PC-3 (cell line): ENCODE measurements around the gene MAGIX. TPM values are rescaled to one million over a fixed set of nuclear protein-coding genes. Genes with fewer than 3 reads are reported as not detected.
"Not testable (repeated sequence)": the region's sequence is repeated elsewhere in the genome, so short reads cannot be mapped to it uniquely, and the experiment has no call there.

ENCODE experiments used
- ATAC-seq: fragments of 200-7000 bp; cut with Tn5 transposase; 2 replicates; pipeline ENCODE4 v1.9.1; 2020; ENCODE audit warnings: mild to moderate bottlenecking, moderate library complexity
- BruUV-seq: library from RNA; stranded (reverse); fragments of 400-500 nt; replicated peaks from 2 replicates; lab custom pipeline; 2021; lab: Mats Ljungman, UMichigan
- CTCF ChIA-PET: fragments of 300-600 bp; sonication (Branson Sonifier 250); formaldehyde crosslinking; loops from one replicate; lab custom pipeline; 2022; ENCODE audit warnings: antibody characterized with exemption; lab: Charles Lee
- POLR2A ChIA-PET: fragments of 300-600 bp; sonication (Branson Sonifier 250); formaldehyde crosslinking; loops from one replicate; lab custom pipeline; 2022; ENCODE audit warnings: antibody characterized with exemption; ENCODE audit not compliant: unreplicated experiment; lab: Charles Lee
- DNase-seq: peaks from one replicate; pipeline ENCODE4 v3.0.0-alpha.2; 2015
- H2AFZ ChIP-seq: fragments of 300-600 bp; sonication (generic); 2 replicates; pipeline ENCODE4 v1.6.0; 2016; ENCODE audit warnings: antibody characterized with exemption, low read length
- H3F3A ChIP-seq: fragments of 300-600 bp; sonication (generic); one replicate; pipeline ENCODE4 v1.6.0; 2017; ENCODE audit warnings: antibody characterized with exemption, low read length, control low read depth, mild to moderate bottlenecking; ENCODE audit not compliant: unreplicated experiment
- H3K27ac ChIP-seq: fragments of 300-600 bp; sonication (generic); 2 replicates; pipeline ENCODE4 v1.5.1; 2016; ENCODE audit warnings: mild to moderate bottlenecking, low read length
- H3K27me3 ChIP-seq: fragments of 300-600 bp; sonication (generic); 2 replicates; pipeline ENCODE4 v1.6.1; 2016; ENCODE audit warnings: low read length, mixed read lengths
- H3K36me3 ChIP-seq: fragments of 300-600 bp; sonication (generic); 2 replicates; pipeline ENCODE4 v1.6.1; 2016; ENCODE audit warnings: low read depth, mixed run types, low read length, mixed read lengths
- H3K4me1 ChIP-seq: fragments of 300-600 bp; sonication (generic); 2 replicates; pipeline ENCODE4 v1.5.1; 2016; ENCODE audit warnings: low read length; ENCODE audit not compliant: insufficient read depth
- H3K4me2 ChIP-seq: fragments of 300-600 bp; sonication (generic); 2 replicates; pipeline ENCODE4 v1.6.0; 2016; ENCODE audit warnings: low read length
- H3K4me3 ChIP-seq: fragments of 300-600 bp; sonication (generic); 2 replicates; pipeline ENCODE4 v1.5.1; 2016; ENCODE audit warnings: mild to moderate bottlenecking, low read length, mixed read lengths
- H3K79me2 ChIP-seq: fragments of 300-600 bp; sonication (generic); 2 replicates; pipeline ENCODE4 v1.6.1; 2017; ENCODE audit warnings: low read length, mixed read lengths
- H3K9ac ChIP-seq: fragments of 300-600 bp; sonication (generic); 2 replicates; pipeline ENCODE4 v1.6.0; 2016; ENCODE audit warnings: mild to moderate bottlenecking, low read length
- H3K9me2 ChIP-seq: fragments of 300-600 bp; sonication (generic); replicated peaks from 2 replicates; pipeline ENCODE4 v1.6.1; 2016; ENCODE audit warnings: mixed run types, low read length, mixed read lengths
- H3K9me3 ChIP-seq: fragments of 300-600 bp; sonication (generic); 2 replicates; pipeline ENCODE4 v1.6.1; 2016; ENCODE audit warnings: low read length, mixed read lengths
- H4K20me1 ChIP-seq: fragments of 300-600 bp; sonication (generic); 2 replicates; pipeline ENCODE4 v1.6.1; 2016; ENCODE audit warnings: low read length, mixed read lengths
- EZH2 ChIP-seq: fragments of 300-600 bp; sonication (generic); IDR thresholded peaks from one replicate; pipeline ENCODE4 v1.6.1; 2017; ENCODE audit warnings: antibody characterized with exemption, mild to moderate bottlenecking, low read length; ENCODE audit not compliant: unreplicated experiment
- EZH2phosphoT487 ChIP-seq: fragments of 300-600 bp; sonication (generic); IDR thresholded peaks from 2 replicates; pipeline ENCODE4 v1.6.1; 2018; ENCODE audit warnings: mild to moderate bottlenecking, antibody characterized with exemption, low read length, borderline replicate concordance
- intact Hi-C: fragments of 100-400 bp; cut with micrococcal nuclease; formaldehyde crosslinking; loops from 2 replicates; pipeline ENCODE4 v1.9.0; 2023
- total RNA-seq: library from RNA; depleted of rRNA; stranded (reverse); fragments of >200 nt; gene quantifications from 2 replicates; pipeline ENCODE4 v1.2.3, GENCODE V29; 2014
- TF ChIP-seq, protein P1 (sequence below): fragments of 300-600 bp; sonication (generic); conservative IDR thresholded peaks from 2 replicates; pipeline ENCODE4 v1.5.1; 2017; ENCODE audit warnings: antibody characterized with exemption, low read depth, mild to moderate bottlenecking, low read length

MAGIX gene
- total RNA-seq, 1 experiment from 2014 or later, result 12.5 TPM

DNA sequence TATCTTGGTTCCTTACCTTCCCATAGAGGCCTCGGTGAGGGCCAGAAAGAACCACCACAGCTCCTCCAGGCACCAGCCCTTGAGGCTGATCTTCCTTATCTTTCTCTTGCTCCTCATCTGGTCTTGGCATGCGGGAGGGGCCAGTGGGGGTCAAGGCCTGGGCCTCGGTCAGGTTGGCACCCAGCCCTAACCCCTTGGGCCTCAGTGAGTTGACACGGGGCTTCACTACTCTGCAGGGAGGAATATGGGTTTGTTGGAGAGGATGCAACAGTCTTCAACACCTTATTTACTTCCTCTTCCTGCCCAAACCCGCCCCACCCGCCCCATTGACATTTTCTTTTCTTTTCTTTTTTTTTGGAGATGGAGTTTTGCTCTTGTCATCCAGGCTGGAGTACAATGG is 45.0 kb upstream of the MAGIX start:
- no peaks in the 10 kb centered on the region for H4K20me1 ChIP-seq
- TF ChIP-seq EZH2, result no peak
- no peak for TF ChIP-seq EZH2phosphoT487
- H3K79me2 ChIP-seq, result peaks cover 14% of the 10 kb centered on the region
- ChIA-PET POLR2A (no interaction called here), CTCF (no interaction called here)
- H3K9ac ChIP-seq, result no peak overlapping the region
- H3K27ac ChIP-seq, result no peak overlapping the region
- no peaks in the 10 kb centered on the region for H3K9me3 ChIP-seq
- peaks cover 7% of the 10 kb centered on the region; the same call in 1 of the 2 replicates for H3K36me3 ChIP-seq
- H2AFZ ChIP-seq, result no peak overlapping the region
- intact Hi-C loops, result no loop called here
- H3K4me2 ChIP-seq, result no peak overlapping the region
- no peaks in the 10 kb centered on the region for H3K27me3 ChIP-seq
- no peak overlapping the region for H3K4me3 ChIP-seq
- peaks cover 5% of the 10 kb centered on the region; the same call in 1 of the 2 replicates for H3K4me1 ChIP-seq
- BruUV-seq, result no TSS peak
- no peaks in the 10 kb centered on the region for H3K9me2 ChIP-seq
- ATAC-seq (no peak), DNase-seq (no peak)
- no peaks in the 10 kb centered on the region for H3F3A ChIP-seq

DNA sequence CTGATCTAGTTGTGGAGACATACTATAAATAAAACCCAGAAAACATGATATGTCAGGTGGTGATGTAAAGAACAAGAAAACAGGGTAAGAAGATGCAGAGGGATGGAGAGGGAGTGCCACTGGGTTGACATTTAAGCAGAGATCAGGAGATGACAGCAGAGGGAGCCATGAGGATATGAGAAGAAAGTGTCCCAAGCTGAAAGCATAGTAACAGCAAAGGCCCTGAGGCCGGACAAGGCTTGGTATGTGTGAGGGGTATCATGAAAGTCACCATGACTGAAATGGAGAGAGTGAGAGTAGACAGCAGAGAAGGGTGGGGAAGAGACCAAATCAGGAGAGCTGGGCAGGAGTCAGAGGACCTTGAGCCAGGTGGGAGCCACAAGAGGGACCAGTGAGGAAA is 42.5 kb upstream of the MAGIX start:
- H3K36me3 ChIP-seq, result peaks cover 7% of the 10 kb centered on the region; the same call in 1 of the 2 replicates
- no peak overlapping the region for H3K9ac ChIP-seq
- intact Hi-C loops, result loop anchor here (5.0 kb wide), 1 partner anchor 42 kb away; the partner anchor contains the start of gene MAGIX
- BruUV-seq, result no TSS peak
- H4K20me1 ChIP-seq, result no peaks in the 10 kb centered on the region
- CTCF ChIA-PET, result no interaction called here
- H3K79me2 ChIP-seq, result peaks cover 24% of the 10 kb centered on the region
- H3K4me1 ChIP-seq, result peaks cover 6% of the 10 kb centered on the region; the same call in 1 of the 2 replicates
- H3K27me3 ChIP-seq, result no peaks in the 10 kb centered on the region
- H3K9me3 ChIP-seq, result no peaks in the 10 kb centered on the region
- DNase-seq, result no peak
- H3F3A ChIP-seq, result no peaks in the 10 kb centered on the region
- no peak overlapping the region for H3K4me3 ChIP-seq
- POLR2A ChIA-PET, result no interaction called here
- no peaks in the 10 kb centered on the region for H3K9me2 ChIP-seq
- H2AFZ ChIP-seq, result no peak overlapping the region
- TF ChIP-seq EZH2 (no peak), EZH2phosphoT487 (no peak)
- TF ChIP-seq, protein P1, sequence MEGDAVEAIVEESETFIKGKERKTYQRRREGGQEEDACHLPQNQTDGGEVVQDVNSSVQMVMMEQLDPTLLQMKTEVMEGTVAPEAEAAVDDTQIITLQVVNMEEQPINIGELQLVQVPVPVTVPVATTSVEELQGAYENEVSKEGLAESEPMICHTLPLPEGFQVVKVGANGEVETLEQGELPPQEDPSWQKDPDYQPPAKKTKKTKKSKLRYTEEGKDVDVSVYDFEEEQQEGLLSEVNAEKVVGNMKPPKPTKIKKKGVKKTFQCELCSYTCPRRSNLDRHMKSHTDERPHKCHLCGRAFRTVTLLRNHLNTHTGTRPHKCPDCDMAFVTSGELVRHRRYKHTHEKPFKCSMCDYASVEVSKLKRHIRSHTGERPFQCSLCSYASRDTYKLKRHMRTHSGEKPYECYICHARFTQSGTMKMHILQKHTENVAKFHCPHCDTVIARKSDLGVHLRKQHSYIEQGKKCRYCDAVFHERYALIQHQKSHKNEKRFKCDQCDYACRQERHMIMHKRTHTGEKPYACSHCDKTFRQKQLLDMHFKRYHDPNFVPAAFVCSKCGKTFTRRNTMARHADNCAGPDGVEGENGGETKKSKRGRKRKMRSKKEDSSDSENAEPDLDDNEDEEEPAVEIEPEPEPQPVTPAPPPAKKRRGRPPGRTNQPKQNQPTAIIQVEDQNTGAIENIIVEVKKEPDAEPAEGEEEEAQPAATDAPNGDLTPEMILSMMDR, result no peak; the same call in 1 of the 2 replicates
- no peak overlapping the region for H3K27ac ChIP-seq
- H3K4me2 ChIP-seq, result no peak overlapping the region
- no peak for ATAC-seq

DNA sequence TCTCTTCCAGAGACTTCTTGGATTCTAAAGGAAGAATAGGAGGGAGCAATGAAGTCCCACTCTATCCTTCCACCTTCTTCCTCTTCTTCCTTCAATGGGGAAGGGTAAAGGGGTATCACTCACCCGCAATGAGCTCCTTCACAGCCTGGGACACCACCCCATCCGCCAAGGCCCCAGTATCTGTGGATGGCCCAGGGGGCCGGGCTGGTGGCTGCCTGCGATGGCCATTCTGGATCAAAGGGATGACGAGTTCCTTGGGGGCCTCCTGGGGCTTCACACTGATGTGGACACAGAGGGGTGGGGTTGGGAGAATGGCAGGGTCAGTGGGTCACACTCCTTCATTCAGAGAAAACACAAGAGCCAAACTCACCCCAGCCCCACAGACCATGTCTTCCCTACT is 40.1 kb upstream of the MAGIX start:
- H3K36me3 ChIP-seq, result peaks cover 7% of the 10 kb centered on the region; the same call in 1 of the 2 replicates
- peak overlapping the region; percentile 92 for H3K9ac ChIP-seq
- peak overlapping the region; percentile 98 for H3K4me3 ChIP-seq
- no peak for DNase-seq
- no peaks in the 10 kb centered on the region for H4K20me1 ChIP-seq
- H3K27me3 ChIP-seq, result no peaks in the 10 kb centered on the region
- H3K9me2 ChIP-seq, result no peaks in the 10 kb centered on the region
- intact Hi-C loops, result loop anchor here (5.0 kb wide), 1 partner anchor 40 kb away; the partner anchor contains the start of gene MAGIX
- no TSS peak for BruUV-seq
- H3K4me1 ChIP-seq, result peaks cover 6% of the 10 kb centered on the region; the same call in 1 of the 2 replicates
- ChIA-PET CTCF (no interaction called here), POLR2A (interaction anchor here (0.6 kb wide), 1 partner anchor 425 kb away, joined by 4 read pairs; no protein-coding TSS in a partner anchor)
- ATAC-seq, result no peak
- no peak overlapping the region for H3K27ac ChIP-seq
- H3K9me3 ChIP-seq, result no peaks in the 10 kb centered on the region
- H3K79me2 ChIP-seq, result peaks cover 24% of the 10 kb centered on the region
- no peak for TF ChIP-seq EZH2
- TF ChIP-seq, protein P1, result no peak
- TF ChIP-seq EZH2phosphoT487, result no peak
- H2AFZ ChIP-seq, result no peak overlapping the region
- H3F3A ChIP-seq, result no peaks in the 10 kb centered on the region
- H3K4me2 ChIP-seq, result peak overlapping the region; percentile 86

DNA sequence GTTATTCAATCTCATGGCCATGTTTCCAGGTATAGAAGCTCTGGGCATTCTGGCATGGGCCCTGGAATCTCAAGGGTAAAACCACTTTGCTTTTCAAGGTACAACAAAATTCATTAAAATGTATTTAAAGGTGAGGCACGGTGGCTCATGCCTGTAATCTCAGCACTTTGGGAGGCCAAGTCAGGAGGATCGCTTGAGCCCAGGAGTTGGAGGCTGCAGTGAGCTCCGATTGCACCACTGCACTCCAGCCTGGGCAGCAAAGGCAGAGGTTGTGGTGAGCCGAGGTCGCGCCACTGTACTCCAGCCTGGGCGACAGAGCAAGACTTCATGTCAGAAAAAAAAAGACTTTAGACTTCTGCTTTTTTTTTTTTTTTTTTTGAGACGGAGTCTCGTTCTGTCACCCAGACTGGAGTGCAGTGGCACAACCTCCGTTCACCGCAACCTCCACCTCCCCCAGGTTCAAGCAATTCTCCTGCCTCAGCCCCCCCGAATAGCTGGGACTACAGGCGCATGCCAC is 34.8 kb upstream of the MAGIX start:
- POLR2A ChIA-PET, result interaction anchor here (0.7 kb wide), 1 partner anchor 28 kb away, joined by 22 read pairs; no protein-coding TSS in a partner anchor
- DNase-seq, H3K27me3 ChIP-seq, H3K9me2 ChIP-seq, H3K4me3 ChIP-seq, H3K36me3 ChIP-seq, ATAC-seq, H3K4me1 ChIP-seq, intact Hi-C loops, H3F3A ChIP-seq, H2AFZ ChIP-seq, CTCF ChIA-PET, H4K20me1 ChIP-seq, H3K4me2 ChIP-seq, H3K9ac ChIP-seq, BruUV-seq, H3K79me2 ChIP-seq, H3K27ac ChIP-seq, H3K9me3 ChIP-seq: not testable (repeated sequence)
